GM21737 (cell line): Measurements from ENCODE around the gene GTF2F2.
A peak's percentile ranks its signal among the peaks of the same experiment; 100 is the strongest.

Experiments
- ATAC-seq: cut with Tn5 transposase; IDR thresholded peaks from one replicate; pipeline ENCODE4 v1.9.1; 2021; ENCODE audit warnings: mild to moderate bottlenecking, moderate library complexity; ENCODE audit not compliant: unreplicated experiment

Gene GTF2F2, protein sequence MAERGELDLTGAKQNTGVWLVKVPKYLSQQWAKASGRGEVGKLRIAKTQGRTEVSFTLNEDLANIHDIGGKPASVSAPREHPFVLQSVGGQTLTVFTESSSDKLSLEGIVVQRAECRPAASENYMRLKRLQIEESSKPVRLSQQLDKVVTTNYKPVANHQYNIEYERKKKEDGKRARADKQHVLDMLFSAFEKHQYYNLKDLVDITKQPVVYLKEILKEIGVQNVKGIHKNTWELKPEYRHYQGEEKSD

DNA sequence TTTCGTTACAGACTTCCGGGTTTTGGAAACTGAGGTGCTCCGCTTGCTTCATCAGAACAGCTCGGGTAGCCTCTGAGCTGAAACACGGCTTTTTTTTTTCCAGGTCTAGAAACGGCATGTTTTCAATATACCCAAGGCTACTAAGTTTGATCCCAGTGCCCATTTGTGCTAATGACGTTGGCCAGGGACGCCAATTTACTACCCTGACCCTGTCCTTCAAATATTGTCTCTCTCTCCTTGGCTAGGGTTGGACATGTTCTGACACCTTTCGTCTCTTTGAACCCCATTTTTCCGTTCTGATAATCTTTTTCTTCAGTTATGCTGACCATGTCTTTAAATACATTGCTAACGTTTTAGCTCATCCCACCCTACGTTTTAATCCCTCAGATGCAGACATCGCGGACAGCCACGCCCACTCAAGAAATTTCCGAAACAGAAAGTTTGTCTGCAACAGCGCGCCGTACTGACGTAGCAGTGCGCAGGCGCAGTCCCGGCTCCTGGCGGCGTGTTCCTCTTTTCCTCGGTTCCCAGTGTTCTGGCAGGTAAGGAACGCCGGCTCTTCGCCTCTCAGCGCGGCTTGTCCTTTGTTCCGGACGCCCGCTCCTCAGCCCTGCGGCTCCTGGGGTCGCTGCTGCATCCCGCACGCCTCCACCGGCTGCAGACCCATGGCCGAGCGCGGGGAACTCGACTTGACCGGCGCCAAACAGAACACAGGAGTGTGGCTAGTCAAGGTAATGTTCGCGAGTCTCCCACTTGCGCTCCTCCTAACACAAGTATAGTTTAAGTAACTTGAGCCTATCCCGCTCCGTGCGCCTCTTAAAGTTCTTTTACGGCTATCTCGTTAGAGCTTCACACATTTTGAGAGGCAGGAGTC lies at the start of gene GTF2F2:
TSS of gene GTF2F2 (plus strand) at position 520 of the 874 bp plus-strand sequence. CDS start at position 666, 146 bp downstream.
- peak; percentile 66 for ATAC-seq

DNA sequence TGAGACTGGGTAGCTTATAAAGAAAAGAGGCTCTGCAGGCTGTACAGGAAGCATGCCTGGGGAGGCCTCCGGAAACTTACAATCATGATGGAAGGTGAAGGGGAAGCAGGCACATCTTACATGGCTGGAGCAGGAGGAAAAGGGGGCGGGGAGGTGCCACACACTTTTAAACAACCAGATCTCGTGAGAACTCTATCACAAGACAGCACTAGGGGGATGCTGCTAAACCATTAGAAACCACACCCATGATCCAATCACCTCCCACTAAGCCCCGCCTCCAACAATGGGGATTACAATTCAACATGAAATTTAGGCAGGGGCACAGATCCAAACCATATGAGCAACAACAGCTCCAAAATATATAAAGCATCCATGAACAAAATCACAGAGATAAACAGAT lies 46.5 kb upstream of the GTF2F2 start:
- ATAC-seq, result no peak

DNA sequence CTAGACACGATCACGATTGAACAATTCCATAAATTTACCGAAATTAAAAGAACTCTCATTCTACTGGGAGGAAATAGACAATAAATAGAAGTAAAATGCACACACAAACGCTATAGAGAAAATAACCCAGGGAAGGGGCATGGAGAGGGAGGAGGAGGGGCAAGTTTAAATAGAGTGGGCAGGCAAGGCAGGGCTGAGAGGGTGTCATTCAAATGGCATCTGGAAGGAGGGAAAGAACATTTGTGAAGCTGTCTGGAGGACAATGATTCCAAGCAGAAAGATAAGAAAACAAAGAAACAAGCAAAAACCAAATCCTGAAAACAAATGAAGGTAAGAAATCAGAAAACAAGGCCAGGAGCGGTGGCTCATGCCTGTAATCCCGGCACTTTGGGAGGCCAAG lies 45.6 kb upstream of the GTF2F2 start:
- ATAC-seq, result no peak

GRCh38 chr13:45078003-45078402 lies 42.3 kb upstream of the GTF2F2 start:
- no peak for ATAC-seq

- ATAC-seq, result no peak
Observed at GRCh38 chr13:45082964-45083363, 37.3 kb upstream of the GTF2F2 start.

- ATAC-seq, result no peak
Observed at GRCh38 chr13:45084515-45084914, 35.8 kb upstream of the GTF2F2 start.

GRCh38 chr13:45086484-45086883 lies 33.8 kb upstream of the GTF2F2 start:
- no peak for ATAC-seq

- ATAC-seq, result no peak
Observed at GRCh38 chr13:45092663-45093062, 27.6 kb upstream of the GTF2F2 start.

GRCh38 chr13:45100573-45101262 lies 19.6 kb upstream of the GTF2F2 start:
- ATAC-seq, result no peak

DNA sequence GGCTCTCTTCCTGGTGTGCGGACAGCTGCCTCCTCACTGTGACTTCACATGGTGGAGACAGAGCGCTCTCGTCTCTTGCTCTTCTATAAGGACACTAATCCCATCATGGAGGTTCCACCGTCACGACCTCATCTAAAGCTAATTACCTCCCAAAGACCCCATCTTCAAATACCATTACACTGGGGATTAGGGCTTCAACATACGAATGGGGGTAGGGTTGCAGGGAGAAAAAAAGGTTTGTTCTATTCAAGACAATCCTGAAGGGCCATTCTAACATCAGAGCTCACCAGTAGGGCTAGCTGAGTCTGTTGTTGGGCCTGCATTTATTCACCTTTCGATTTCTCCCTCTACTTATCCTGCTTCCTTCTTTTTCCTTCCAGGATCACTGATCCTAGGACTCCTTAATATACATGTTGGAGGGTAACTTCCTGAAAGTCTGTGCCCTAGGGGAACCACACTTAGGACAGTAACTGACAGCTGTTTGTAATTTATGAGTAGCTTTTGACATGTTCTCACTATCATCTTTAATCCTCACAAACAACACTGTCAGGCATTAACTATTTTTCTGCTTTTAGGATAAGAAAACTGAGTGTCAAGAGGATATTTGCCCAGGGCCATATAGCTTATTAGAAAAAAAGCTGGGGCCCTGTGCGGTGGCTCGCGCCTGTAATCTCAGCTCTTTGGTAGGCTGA lies 18.8 kb upstream of the GTF2F2 start:
- ATAC-seq, result no peak

DNA sequence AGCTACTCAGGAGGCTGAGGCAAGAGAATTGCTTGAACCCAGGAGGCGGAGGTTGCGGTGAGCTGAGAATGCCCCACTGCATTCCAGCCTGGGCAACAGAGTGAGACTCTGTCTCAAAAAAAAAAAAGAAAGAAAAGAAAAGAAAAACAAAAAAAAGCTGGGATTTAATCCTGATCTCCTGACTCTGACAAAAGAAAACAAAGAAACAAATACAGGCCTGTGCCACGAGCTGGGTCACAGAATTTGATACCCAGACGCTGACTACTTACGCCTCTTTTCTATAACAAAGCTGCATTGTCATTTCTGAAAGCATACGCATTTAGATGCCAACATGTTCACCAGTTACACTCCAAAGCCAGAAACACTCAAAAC lies 18.2 kb upstream of the GTF2F2 start:
- no peak for ATAC-seq

GRCh38 chr13:45103449-45103848 lies 16.9 kb upstream of the GTF2F2 start:
- no peak for ATAC-seq

GRCh38 chr13:45104261-45104660 lies 16.0 kb upstream of the GTF2F2 start:
- no peak for ATAC-seq

- ATAC-seq, result no peak
Observed at GRCh38 chr13:45105895-45106294, 14.4 kb upstream of the GTF2F2 start.

- no peak for ATAC-seq
Observed at GRCh38 chr13:45107539-45107938, 12.8 kb upstream of the GTF2F2 start.

DNA sequence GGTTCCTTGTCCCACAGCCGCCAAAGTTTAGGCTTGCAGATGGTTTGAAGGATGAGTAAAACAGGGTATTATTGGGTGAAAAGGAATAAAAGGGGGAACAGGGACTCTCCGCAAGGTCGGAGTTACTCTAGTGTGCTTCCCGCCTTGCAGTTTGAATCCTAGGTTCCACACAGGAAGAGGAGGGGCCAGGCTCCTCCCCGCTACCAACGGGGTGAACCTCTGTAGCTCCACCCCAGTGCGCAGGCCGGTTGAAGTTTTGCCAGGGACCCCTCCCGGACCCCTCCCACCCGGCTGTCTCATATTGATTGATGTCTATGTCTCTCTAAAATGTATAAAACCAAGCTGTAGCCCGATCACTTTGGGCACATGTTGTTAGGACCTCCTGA lies 11.6 kb upstream of the GTF2F2 start:
- ATAC-seq, result peak; percentile 42

DNA sequence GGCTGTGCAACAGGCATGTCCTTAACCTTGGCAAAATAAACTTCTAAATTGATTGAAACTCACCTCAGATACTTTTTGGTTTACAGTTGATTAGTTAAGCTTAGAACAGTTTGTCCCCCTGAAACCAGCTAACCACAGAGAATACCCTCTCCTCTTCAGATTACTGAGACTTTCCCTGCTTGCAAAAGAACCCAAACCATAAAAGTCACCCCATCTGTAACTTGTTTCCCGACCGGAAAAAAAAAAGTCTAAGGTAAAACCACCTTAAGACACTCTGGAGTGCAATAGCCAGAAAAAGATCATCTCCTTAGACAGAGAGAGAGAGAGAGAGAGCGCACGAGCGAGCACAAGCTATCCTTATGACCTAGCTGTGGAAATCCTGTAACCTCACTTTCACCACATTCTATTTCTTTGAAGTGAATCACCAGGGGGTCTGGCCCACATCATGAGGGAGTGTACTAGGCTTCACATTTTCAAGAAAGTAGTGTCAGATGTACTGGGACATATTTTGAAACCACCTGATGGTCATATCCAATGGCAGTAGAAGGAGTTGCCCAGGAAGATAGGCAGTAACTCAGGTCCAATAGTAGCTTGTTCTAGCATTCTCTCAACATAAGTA lies 11.1 kb upstream of the GTF2F2 start:
- peak; percentile 69 for ATAC-seq

GRCh38 chr13:45113233-45114224 lies 6.8 kb upstream of the GTF2F2 start:
- ATAC-seq, result no peak

DNA sequence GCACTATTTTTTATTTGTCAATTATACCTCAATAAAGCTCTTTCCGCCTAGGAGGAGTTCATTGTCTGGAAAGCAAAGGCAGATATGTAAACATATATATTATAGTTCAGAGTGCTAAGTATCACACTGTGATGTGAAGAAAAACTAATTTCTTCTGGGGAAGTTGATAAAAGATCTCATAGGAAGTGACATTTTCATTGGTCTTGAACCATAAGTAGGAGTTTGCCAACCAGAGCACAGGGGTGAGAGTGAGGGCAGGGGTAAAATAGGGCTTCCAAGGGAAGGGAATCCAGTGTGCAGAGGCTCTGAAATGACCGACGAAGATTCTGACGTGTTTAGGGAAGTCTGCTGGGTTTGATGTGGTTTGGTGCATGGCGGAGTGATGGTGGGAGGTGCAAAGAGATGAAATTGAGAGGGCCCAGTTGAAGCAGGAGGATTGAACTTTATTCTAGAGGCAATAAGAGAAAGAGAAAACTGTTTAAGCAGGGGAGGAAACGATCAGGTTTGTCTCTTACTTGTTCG lies 780 bp upstream of the GTF2F2 start:
- peak; percentile 25 for ATAC-seq
